NCI-H1105 (cell line): ENCODE data around the gene CCDC102A.

ENCODE experiments used
- DNase-seq: peaks from one replicate; lab custom pipeline; 2025; lab: John Stamatoyannopoulos, UW

Gene CCDC102A

DNA sequence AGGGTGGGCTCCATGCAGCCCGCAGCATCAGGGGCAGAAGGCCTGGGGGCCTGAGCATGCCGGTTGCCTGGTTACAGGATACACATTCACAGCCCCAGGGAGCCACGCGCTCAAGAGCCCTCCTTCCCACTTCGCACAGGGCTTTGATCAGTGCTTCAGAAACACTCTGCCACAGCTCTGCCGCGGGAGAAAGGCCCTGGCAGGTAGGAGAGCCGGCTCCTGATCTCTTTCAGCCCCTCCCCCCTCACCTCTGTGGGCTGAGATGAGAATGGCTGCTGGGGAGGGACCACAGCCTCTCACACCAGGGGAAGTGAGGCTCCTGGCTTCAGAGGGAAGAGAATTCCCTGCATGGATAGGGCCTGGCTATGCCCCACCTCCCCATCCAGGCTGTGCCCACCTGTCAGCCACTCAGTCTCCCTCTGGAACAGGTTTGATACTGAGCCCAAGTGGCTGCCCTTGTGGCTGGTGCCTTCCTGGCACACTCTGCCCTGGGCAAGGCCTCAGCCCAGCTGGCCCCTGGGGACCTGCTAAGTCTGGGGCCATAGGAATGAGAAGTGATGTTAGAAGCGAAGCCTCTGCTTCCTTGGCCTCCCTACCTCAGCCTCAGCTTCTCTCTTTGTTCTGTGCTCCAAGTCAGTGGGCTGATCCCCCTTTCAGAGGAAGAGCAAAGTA is 58.7 kb downstream of the CCDC102A start:
- DNase-seq, result no peak

DNA sequence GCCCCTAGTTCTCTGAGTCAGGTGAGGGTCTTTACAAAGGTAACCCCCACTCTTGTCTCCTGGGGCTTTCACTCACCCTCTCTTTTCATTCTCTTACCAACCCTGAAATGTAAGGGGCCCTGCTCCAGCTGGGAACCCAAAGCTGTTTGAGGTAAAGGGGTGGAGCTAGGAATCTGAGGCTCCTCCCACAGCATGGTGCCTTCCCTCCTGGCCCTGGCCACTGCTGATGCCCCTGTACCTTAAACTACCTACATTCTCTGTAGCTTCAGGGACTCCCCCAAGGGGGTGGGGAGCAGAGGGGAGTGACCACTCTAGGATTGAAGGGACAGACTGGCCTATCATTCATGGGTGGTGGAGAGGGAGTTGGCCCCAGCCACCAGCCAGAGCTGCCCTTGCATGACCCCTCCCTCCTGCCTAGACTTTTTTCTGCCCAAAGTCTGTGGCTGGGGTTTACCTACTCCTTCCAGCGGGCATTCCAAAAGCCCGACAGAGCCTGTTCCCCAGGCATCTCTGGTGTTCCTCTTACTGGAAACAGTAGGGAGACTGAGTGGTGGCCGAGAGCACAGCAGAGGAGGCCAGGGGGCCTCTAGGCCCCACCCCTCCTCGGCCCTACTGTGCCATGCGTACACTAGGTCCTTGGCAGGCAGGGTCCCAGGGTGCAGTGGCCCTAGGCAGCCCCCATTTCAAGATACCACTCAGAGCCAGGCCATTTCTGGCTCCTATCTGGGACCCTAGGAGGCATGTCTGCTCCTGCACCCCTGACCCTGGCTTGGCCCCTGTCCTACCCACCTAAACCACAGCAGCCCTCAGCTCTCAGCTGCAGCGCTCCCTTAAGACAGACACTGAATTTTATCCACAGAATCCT is 59.6 kb downstream of the CCDC102A start:
- DNase-seq, result no peak

DNA sequence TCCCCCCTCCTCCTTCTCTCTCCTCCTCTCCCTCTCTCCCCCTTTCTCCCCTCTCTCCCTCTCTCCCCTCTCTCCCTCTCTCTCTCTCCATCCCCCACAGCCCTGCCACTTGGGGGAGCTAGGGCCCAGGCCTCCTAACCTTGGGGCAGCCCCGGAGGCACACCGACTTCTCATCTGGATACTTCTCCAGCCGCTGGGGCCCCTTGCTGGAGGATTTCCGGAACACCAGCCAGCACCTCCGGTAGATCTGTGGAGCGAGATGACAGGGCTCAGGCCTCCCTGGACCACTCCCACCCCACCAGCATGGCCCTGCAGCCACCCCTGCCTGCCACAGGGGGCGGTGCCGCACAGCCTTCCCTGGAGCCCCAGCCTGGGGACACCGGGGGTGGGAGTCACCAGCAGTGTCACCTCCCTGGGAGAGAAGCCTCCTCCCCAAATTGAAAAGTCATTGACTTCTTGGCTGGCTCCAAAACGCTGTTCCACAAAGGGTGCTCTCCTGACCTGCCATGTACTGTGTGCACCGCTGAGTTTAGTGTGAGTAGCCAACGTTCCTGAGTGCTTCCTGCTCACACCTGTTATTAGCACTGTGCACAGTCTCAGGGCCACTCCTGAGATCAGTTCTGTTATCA is 60.5 kb downstream of the CCDC102A start:
- DNase-seq, result no peak

DNA sequence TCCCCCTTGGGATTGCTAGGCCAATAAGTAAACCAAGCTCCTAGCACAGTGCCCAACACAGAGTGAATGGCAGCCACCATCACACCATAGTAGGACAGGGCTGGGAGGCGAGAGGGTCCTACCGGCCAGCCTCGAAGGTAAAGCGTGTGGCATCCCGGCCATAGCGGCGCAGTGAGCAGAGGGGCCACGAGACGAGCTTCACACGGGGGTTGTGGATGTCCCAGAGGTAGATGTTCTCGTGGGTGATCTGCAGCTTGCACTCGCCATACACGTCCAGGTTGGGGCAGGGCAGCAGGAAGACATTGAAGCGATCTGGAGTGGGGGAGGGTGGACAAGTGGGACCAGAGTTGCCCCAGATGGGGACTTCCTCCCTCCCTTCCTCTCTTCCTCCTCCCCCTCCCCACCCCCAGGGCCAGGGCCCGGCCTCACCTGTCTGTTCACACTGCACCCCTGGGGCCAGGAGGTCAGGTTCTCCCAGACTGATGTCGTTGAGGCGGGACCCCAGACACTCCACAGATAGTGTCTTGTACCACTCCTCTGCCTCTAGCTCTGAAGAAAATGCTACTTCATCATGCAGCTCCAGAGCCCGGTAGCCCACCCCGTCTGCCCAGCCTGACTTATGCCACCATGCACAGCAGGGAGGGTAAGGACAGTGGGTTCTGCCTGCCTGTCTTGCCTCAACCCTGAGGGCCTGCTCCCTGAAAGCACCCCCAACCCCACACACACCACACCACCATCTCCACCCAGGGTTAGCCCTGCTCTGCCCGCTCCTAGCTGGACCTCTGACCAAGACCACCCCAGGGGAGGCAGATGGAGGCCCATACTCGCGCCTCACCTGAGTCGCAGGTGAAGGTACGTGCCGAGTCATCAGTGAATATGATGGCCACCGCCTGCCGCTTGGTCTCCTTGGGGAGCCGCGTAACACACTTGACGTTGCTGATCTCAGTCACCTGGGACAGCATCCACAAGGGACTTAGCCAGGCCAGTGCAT is 61.4 kb downstream of the CCDC102A start:
- no peak for DNase-seq

DNA sequence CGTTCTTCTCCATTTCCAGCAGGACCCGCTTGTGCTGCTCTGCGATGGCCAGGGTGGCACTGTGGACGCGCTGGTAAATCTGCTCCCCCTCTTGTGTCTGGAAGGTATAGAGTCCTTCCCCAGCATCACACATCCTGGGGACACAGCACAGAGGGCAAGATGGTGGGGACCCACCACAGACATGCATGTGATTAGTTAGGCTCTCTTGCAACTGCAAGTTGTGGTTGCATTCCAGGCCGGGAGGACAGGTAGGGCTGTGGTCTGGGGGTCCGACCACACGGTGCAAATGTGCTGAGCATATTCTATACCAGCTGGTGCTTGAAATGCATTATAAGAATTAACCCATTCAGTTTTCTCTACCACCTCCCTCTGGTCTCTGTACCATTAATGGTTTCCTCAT is 62.5 kb downstream of the CCDC102A start:
- no peak for DNase-seq

DNA sequence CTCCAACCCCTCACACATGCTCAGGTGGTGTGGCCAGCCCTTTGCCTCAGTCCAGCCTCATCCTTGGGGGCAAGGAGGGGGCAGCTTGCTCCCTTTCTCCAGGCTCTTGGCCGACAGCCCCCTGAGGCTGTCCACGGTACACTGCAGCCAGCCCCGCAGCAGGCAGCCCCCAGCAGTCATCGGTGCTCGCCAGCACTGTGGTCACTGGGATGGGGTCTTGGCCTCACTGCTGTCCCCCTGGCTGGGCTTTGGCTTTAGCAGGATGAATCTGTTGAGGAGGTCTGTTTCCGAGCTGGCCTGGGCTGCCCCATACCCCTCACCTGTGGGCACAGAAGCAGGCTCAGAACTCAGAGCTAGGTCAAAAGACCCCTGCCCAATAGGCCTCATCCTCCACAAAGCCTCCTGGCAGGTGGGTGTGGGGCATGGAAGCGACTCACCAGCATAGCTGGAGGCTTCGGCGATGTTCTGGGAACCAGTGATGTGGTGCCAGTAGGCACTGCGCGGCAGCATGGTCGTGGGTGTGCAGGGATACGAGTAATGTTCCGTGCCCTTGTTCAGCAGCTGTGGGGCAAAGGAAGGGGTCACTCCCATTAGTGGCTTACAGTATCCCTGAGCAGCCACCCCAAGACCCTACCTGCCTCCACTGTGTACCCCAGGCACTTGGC is 63.1 kb downstream of the CCDC102A start:
- no peak for DNase-seq

DNA sequence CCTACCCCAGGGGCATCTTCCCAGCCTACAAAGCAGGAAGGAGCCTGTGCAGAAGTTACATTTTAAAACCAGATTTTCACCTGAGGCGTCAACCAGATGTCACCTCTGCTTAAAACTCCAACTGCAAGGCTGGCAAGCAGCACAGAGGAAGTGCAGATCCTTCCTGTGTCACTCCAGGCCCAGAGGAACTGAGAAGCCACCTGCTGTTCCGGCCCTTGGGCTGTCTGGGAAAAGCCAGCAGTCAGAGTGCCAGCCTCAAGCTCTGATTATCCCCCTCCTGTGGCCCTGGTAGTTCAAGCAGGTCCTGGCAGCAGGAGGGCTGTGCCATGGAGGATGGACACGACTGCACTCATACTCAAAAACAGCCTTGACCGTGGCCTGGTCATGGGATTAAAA is 63.7 kb downstream of the CCDC102A start:
- DNase-seq, result no peak

DNA sequence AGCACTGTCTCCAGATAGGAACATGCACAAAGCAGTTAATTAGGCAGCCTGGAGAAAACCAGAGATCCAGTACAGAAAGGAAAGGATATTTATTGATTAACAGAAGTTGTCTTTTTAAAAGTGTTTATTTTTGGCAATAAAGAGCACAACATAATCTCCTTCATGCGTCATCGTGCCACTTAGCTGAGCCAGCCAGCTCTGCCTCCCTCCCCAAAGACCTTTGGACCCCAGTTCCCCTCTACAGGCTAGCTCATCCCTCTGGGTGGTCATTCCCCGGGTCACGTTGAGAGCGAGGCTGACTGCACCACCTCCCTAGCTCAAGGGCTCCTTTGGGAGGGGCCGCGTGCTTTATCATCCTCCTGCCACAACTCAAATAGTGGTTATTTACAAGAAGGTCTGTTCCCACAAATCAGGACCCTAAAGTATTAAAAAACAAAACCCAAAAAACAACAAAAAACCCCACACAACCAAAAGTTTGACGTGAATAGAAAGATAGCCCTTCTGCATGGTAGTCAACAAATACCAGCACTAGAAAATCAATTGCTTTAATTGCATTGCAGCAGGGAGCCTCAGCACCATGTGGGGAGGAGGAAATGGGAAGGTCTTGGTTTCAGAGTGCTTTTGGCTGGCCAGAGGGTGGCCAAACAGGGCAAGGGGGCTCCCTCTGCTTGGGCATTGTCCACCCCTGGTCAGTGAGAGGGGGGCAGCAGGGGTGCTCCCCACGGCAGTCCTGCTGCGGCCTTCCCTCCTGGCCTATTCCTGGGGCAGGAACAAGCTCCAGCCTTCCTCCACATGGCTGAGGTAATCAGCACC is 64.3 kb downstream of the CCDC102A start:
- no peak for DNase-seq

DNA sequence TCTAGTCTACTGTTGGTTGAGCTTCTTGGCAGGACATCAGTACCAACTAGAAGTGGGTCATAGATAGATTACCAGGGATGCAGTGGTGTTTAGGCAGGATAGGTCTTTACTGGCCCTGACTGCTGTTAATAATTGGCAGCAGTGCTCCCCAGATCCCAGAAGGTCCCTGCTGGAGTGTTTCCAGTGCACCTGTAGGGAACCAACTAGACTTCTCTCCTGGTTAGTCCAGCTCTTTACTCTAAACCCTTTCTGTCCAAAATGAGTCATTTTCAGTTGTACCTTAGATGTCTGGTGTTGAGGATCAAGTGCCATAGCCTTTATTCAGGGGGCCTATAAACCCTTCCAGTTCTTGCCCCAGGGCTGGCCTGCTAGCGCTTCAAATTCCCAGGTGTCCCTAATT is 65.2 kb downstream of the CCDC102A start:
- DNase-seq, result no peak

DNA sequence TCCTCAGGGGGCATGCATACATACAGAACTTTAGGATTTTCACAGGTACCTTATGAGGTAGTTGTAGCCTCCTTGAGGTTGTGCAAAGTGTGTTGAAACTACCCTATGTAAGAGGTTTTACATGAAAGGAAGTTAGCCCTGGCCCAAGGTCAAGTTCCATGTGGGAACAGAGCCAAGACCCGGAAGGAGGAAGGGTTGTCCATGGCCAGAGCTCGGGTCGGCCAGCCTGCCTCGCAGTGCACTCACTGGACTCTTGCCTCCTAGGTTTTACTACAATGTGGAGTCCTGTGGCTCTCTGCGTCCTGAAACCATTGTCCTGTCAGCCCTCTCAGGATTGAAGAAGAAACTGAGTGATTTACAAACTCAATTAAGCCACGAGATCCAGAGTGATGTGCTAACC is 65.7 kb downstream of the CCDC102A start:
- no peak for DNase-seq

DNA sequence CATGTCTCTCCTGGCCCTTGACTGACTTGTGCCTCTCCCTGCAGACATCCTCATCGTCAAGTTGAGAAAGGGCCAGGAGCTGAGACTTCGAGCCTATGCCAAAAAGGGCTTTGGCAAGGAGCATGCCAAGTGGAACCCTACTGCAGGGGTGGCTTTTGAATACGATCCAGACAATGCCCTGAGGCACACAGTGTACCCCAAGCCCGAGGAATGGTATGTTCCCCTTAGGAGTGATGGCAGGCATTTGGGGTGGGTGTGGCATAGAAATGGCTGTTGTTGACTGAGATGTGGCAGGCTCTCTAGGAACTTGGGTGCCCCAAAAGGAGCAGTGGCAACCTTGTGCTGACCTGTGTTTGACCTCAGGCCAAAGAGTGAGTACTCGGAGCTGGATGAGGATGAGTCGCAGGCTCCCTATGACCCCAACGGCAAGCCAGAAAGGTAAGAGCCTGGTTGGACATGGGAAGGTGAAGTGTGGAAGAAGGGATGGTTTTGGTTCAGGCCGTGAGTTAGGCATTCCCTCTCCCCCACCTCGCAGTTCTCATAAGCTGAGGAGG is 66.4 kb downstream of the CCDC102A start:
- DNase-seq, result no peak

DNA sequence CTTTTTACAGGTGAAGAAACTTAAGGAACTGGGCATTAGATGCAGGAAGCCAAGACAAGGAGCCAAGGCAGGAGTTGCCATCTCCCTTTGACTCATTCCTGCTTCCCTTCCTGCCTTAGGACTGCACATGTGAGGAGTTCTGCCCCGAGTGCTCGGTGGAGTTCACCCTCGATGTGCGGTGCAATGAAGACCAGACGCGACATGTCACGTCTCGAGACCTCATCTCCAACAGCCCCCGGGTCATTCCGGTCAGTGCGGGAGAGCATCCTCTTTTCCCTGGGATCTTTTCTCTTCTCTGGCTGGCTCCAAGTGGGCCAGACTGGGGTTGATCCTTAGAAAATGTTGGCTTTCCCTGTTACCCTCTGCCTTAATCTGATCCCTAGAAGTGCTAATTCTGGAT is 67.3 kb downstream of the CCDC102A start:
- DNase-seq, result no peak

DNA sequence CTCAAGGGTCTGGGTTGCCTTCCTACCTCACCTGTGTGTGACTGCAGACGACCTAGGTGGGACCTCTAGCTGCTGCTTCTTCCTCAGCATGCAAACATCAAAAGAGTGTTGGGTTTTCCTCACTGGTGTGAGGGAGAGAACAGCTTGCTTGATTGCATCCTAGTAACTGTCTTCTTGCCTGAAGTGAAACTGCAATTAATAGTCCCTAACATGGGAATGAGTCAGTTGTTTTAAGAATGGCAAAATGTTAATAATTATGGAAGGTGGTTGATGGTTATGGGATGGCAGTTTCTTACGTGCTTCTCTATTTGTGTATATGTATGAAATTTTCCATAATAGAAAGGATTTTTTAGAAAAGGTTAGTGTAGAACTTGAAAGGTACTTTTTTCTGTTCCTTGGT is 68.0 kb downstream of the CCDC102A start:
- DNase-seq, result no peak

DNA sequence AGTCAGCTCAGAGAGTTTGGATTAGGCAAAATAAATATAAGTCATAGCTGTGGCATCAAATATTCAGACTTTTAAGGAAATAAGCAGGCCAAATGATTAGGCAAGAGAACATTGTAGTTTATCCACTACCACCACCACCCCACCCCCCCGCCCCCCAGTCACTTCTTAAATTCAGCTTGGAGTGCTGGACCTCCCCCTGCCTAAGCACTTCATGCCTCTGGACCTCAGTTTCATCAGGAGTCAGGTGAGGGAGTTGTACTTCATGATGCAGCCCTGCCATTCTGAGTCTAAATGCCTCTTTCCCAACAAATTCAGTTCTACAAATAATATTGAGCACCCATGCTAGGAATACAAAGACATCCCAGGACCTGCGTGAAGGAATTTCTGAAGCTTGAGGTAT is 71.8 kb downstream of the CCDC102A start:
- no peak for DNase-seq

DNA sequence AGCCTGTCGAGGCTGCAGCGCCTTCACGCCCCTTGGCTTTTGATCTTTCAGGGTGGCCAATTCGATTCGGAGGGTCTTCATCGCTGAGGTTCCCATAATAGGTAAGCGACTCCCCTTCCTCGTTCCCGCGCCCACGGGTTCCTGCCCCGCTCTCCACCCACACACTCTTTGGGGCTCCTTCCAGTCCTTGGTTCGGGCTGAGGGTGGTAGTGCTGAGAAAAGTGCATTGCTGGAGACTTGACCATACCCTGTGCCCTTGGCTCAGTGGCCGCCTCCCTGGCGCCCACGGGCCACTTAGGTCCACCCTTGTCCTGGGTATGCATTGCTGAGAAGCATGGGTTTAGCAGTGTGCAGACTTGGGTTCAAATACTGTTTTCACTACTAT is 73.4 kb downstream of the CCDC102A start:
- no peak for DNase-seq

DNA sequence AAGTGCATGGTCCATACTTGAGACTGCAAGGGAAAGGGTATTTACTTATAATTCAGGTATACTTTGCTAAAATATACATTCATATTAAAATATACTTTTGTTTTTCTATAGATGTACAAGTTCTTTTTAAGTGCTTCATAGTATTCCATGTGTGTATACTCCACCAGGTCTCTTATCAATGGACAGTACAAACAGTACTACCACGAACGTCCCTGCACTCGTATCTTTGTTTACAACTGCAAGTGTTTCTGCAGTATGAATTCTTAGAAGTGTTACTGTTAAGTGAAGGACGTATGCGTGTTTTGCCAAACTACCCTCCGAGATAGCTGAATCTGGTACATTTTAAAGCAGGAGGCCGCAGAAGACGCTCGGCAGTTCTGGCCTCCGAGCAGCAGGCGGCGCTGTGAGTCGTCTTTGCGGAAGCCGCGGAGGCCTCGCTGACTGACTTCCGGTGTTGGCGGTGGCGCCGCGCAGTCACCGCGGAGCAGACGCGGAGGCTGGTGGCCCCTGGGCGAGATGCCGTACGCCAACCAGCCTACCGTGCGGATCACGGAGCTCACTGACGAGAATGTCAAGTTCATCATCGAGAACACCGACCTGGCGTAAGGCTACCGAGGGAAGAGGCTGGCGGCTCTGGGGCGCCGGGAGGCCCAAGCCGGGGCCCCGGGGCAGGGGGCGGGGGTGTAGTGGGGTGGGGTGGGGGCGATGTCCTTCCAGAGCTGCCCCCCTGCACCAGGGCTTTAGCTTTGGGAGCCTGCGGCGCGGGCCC is 74.0 kb downstream of the CCDC102A start, which contains the start of gene POLR2C:
Gene POLR2C, plus strand, starts transcription at position 471 of the 769 bp plus-strand sequence. Its CDS starts 46 bp downstream, at position 517.
- peak; percentile 41 for DNase-seq
